OCI-LY3 (cell line): ENCODE data around the gene ARHGEF28.

Experiments
- H2AFZ ChIP-seq: fragments of 200-600, 300-600 bp; shearing (Covaris generic); 2 replicates; pipeline ENCODE4 v1.6.0; 2014; ENCODE audit warnings: antibody characterized with exemption, low read depth, low read length
- H3K27ac ChIP-seq: fragments of 200-600, 300-600 bp; sonication (generic); 2 replicates; pipeline ENCODE4 v1.5.1; 2014; ENCODE audit warnings: mild to moderate bottlenecking, low read length, moderate library complexity, mixed read lengths
- H3K27me3 ChIP-seq: fragments of 200-600, 300-600 bp; sonication (generic); 2 replicates; pipeline ENCODE4 v1.6.1; 2014; ENCODE audit warnings: low read depth, low read length, mixed read lengths
- H3K36me3 ChIP-seq: fragments of 200-600, 300-600 bp; sonication (generic); replicated peaks from 2 replicates; pipeline ENCODE3; 2014; ENCODE audit warnings: low read depth, low read length, mixed read lengths
- H3K4me1 ChIP-seq: fragments of 300-600, 200-600 bp; sonication (generic); 2 replicates; pipeline ENCODE4 v1.6.1; 2014; ENCODE audit warnings: low read length, mixed read lengths
- H3K4me2 ChIP-seq: fragments of 200-600, 300-600 bp; sonication (generic); 2 replicates; pipeline ENCODE4 v1.6.1; 2014; ENCODE audit warnings: low read length, mixed read lengths
- H3K4me3 ChIP-seq: fragments of 300-600, 200-600 bp; sonication (generic); 2 replicates; pipeline ENCODE4 v1.5.1; 2014; ENCODE audit warnings: antibody characterized with exemption, mild to moderate bottlenecking, low read length, moderate library complexity
- H3K79me2 ChIP-seq: fragments of 300-600, 200-600 bp; shearing (Covaris generic); 2 replicates; pipeline ENCODE4 v1.6.1; 2014; ENCODE audit warnings: mild to moderate bottlenecking, low read length, mixed read lengths
- H3K9ac ChIP-seq: fragments of 300-600, 200-600 bp; shearing (Covaris generic); 2 replicates; pipeline ENCODE4 v1.6.0; 2014; ENCODE audit warnings: mild to moderate bottlenecking, low read length, moderate library complexity
- H3K9me3 ChIP-seq: fragments of 200-600, 300-600 bp; shearing (Covaris generic); 2 replicates; pipeline ENCODE4 v1.6.1; 2014; ENCODE audit warnings: low read length, mixed read lengths; ENCODE audit not compliant: insufficient read depth
- H4K20me1 ChIP-seq: fragments of 200-600, 300-600 bp; sonication (generic); 2 replicates; pipeline ENCODE4 v1.6.1; 2016; ENCODE audit warnings: low read length, mixed read lengths; ENCODE audit not compliant: insufficient read depth
- CTCF ChIP-seq: fragments of 200-600, 300-600 bp; sonication (generic); IDR thresholded peaks from 2 replicates; pipeline ENCODE4 v1.5.1; 2014; ENCODE audit warnings: antibody characterized with exemption, low read length, low read depth
- EZH2phosphoT487 ChIP-seq: fragments of 200-600 bp; shearing (Covaris generic); IDR thresholded peaks from 2 replicates; pipeline ENCODE4 v1.6.1; 2018; ENCODE audit warnings: antibody characterized with exemption, mixed run types, low read depth

ARHGEF28 gene

DNA sequence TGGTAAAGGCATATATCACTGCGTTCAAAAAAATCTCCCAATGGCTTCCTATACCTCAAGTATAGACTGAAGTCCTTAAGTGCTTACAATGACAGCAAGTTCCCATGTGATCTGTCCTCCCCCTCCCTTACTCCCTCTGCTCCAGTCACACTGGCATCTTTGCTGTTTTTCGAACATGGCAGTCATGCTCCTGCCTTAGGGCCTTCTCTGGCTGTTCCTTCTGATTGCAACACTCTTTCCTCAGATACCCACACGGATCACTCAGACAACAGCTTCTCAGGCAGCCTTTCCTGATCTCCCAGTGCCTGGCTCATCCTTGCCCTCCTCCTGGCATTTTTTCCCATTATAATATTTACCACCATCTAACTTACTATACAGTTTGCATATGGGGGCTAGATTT, 232.8 kb downstream of the ARHGEF28 start:
- H3K79me2 ChIP-seq = no peaks in the 10 kb centered on the region
- H3K27ac ChIP-seq = no peak overlapping the region
- no peak overlapping the region for H3K4me2 ChIP-seq
- H2AFZ ChIP-seq = no peak overlapping the region
- no peaks in the 10 kb centered on the region for H3K27me3 ChIP-seq
- no peaks in the 10 kb centered on the region for H3K36me3 ChIP-seq
- H3K4me3 ChIP-seq = no peak overlapping the region
- H3K9me3 ChIP-seq = no peaks in the 10 kb centered on the region
- no peaks in the 10 kb centered on the region for H4K20me1 ChIP-seq
- H3K9ac ChIP-seq = no peak overlapping the region
- TF ChIP-seq CTCF = no peak
- no peak for TF ChIP-seq EZH2phosphoT487
- peaks cover 8% of the 10 kb centered on the region for H3K4me1 ChIP-seq

GRCh38 chr5:73859696-73860095, 233.7 kb downstream of the ARHGEF28 start:
- Histone ChIP-seq H3K4me3 (no peak overlapping the region), H3K4me1 (peaks cover 8% of the 10 kb centered on the region), H3K36me3 (no peaks in the 10 kb centered on the region), H3K27ac (no peak overlapping the region), H4K20me1 (no peaks in the 10 kb centered on the region), H3K4me2 (peak overlapping the region; percentile 41; the same call in 1 of the 2 replicates), H2AFZ (no peak overlapping the region), H3K9ac (no peak overlapping the region), H3K79me2 (no peaks in the 10 kb centered on the region), H3K9me3 (no peaks in the 10 kb centered on the region), H3K27me3 (no peaks in the 10 kb centered on the region)
- TF ChIP-seq CTCF (no peak), EZH2phosphoT487 (no peak)

DNA sequence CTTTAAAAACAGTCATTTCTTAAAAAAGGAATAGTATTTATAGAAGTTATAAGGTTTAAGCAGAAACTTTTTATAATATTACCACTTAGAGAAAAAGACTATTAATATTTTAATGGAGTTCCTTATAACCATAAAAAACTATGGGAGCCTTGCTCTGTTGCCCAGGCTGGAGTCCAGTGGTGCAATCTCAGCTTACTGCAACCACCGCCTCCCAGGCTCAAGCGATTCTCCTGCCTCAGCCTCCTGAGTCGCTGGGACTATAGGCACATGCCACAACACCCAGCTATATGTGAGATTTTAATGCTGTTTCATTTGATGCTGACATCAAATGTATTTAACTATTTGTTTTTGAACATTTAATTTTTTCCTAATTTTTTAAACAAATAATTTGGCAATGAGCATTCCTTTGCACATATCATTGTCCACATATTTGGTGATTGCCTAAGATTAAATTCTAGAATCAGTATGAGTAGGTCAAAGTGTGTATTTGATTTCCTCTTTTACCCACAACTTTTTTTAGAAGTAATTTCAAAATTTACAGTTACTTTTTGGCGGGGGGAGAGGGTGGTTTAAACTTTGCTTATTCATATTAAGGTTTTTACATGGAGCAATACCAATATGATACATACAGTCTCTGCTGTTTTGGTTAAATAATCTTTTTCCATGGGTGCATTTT, 235.5 kb downstream of the ARHGEF28 start:
- no peaks in the 10 kb centered on the region for H3K9me3 ChIP-seq
- H4K20me1 ChIP-seq = no peaks in the 10 kb centered on the region
- no peak overlapping the region for H3K27ac ChIP-seq
- H3K4me1 ChIP-seq = peaks cover 8% of the 10 kb centered on the region
- H3K9ac ChIP-seq = no peak overlapping the region
- no peak overlapping the region for H2AFZ ChIP-seq
- no peak overlapping the region for H3K4me2 ChIP-seq
- H3K79me2 ChIP-seq = no peaks in the 10 kb centered on the region
- TF ChIP-seq CTCF (no peak), EZH2phosphoT487 (no peak)
- H3K36me3 ChIP-seq = no peaks in the 10 kb centered on the region
- no peaks in the 10 kb centered on the region for H3K27me3 ChIP-seq
- H3K4me3 ChIP-seq = no peak overlapping the region

GRCh38 chr5:73862796-73863195, 236.8 kb downstream of the ARHGEF28 start:
- H2AFZ ChIP-seq = no peak overlapping the region
- no peaks in the 10 kb centered on the region for H3K79me2 ChIP-seq
- H4K20me1 ChIP-seq = no peaks in the 10 kb centered on the region
- H3K4me1 ChIP-seq = peaks cover 8% of the 10 kb centered on the region
- no peak overlapping the region for H3K27ac ChIP-seq
- no peaks in the 10 kb centered on the region for H3K9me3 ChIP-seq
- H3K4me3 ChIP-seq = no peak overlapping the region
- TF ChIP-seq CTCF (no peak), EZH2phosphoT487 (no peak)
- H3K27me3 ChIP-seq = no peaks in the 10 kb centered on the region
- H3K36me3 ChIP-seq = no peaks in the 10 kb centered on the region
- H3K4me2 ChIP-seq = no peak overlapping the region
- H3K9ac ChIP-seq = no peak overlapping the region
